GM18519 (cell line): ENCODE measurements around the gene AKR7A2.
"Not testable (repeated sequence)": the region's sequence is repeated elsewhere in the genome, so short reads cannot be mapped to it uniquely, and the experiment has no call there.

Source experiments
- ATAC-seq: cut with Tn5 transposase; IDR thresholded peaks from one replicate; pipeline ENCODE4 v1.9.1; 2021; ENCODE audit warnings: mild to moderate bottlenecking, moderate library complexity; ENCODE audit not compliant: unreplicated experiment, low FRiP score

Gene AKR7A2

GRCh38 chr1:19269427-19270342 lies 42.3 kb downstream of the AKR7A2 start:
- ATAC-seq: not testable (repeated sequence)

- no peak for ATAC-seq
Observed at GRCh38 chr1:19268445-19268844, 43.5 kb downstream of the AKR7A2 start.

- no peak for ATAC-seq
Observed at GRCh38 chr1:19262744-19263143, 49.2 kb downstream of the AKR7A2 start.

- ATAC-seq: no peak
Observed at GRCh38 chr1:19262047-19262446, 49.9 kb downstream of the AKR7A2 start.

- ATAC-seq: no peak
Observed at GRCh38 chr1:19260211-19261138, 51.5 kb downstream of the AKR7A2 start.

- ATAC-seq: no peak
Observed at GRCh38 chr1:19258353-19258752, 53.6 kb downstream of the AKR7A2 start.

GRCh38 chr1:19257178-19257914 lies 54.6 kb downstream of the AKR7A2 start:
- ATAC-seq: no peak

GRCh38 chr1:19256301-19256700 lies 55.6 kb downstream of the AKR7A2 start:
- not testable (repeated sequence) for ATAC-seq

- ATAC-seq: no peak
Observed at GRCh38 chr1:19255288-19255687, 56.7 kb downstream of the AKR7A2 start.

- no peak for ATAC-seq
Observed at GRCh38 chr1:19254416-19254815, 57.5 kb downstream of the AKR7A2 start.
